ENCODE measurements around the gene SND1. TPM values are rescaled to one million over a fixed set of nuclear protein-coding genes. Genes with fewer than 3 reads are reported as not detected.

SND1 gene
- polyA plus RNA-seq, 3 donors = 138 to 152 (median 150) TPM

- DNase-seq (ENCODE audit: extremely low read depth in 1 of 11, low read depth in 9 of 11, low spot score in 4 of 11) = no peak
Observed at GRCh38 chr7:127751490-127752448, 99.8 kb downstream of the SND1 start.

- DNase-seq (ENCODE audit: extremely low read depth in 1 of 11, low read depth in 9 of 11, low spot score in 4 of 11) = no peak
Observed at GRCh38 chr7:127752829-127753228, 100.8 kb downstream of the SND1 start.

- no peak for DNase-seq (ENCODE audit: extremely low read depth in 1 of 11, low read depth in 9 of 11, low spot score in 4 of 11)
Observed at GRCh38 chr7:127754457-127754856, 102.5 kb downstream of the SND1 start.

- no peak for DNase-seq (ENCODE audit: extremely low read depth in 1 of 11, low read depth in 9 of 11, low spot score in 4 of 11)
Observed at GRCh38 chr7:127755521-127755920, 103.5 kb downstream of the SND1 start.

- DNase-seq (ENCODE audit: extremely low read depth in 1 of 11, low read depth in 9 of 11, low spot score in 4 of 11) = no peak
Observed at GRCh38 chr7:127755965-127756364, 104.0 kb downstream of the SND1 start.

GRCh38 chr7:127758105-127758504 lies 106.1 kb downstream of the SND1 start:
- no peak for DNase-seq (ENCODE audit: extremely low read depth in 1 of 11, low read depth in 9 of 11, low spot score in 4 of 11)

- DNase-seq (ENCODE audit: extremely low read depth in 1 of 11, low read depth in 9 of 11, low spot score in 4 of 11) = no peak
Observed at GRCh38 chr7:127758845-127759244, 106.9 kb downstream of the SND1 start.

GRCh38 chr7:127759945-127760421 lies 108.0 kb downstream of the SND1 start:
- no peak for DNase-seq (ENCODE audit: extremely low read depth in 1 of 11, low read depth in 9 of 11, low spot score in 4 of 11)

GRCh38 chr7:127760436-127761031 lies 108.5 kb downstream of the SND1 start:
- DNase-seq (ENCODE audit: extremely low read depth in 1 of 11, low read depth in 9 of 11, low spot score in 4 of 11) = no peak

- DNase-seq (ENCODE audit: extremely low read depth in 1 of 11, low read depth in 9 of 11, low spot score in 4 of 11) = no peak
Observed at GRCh38 chr7:127761196-127761595, 109.2 kb downstream of the SND1 start.

- DNase-seq (ENCODE audit: extremely low read depth in 1 of 11, low read depth in 9 of 11, low spot score in 4 of 11) = no peak
Observed at GRCh38 chr7:127764681-127765080, 112.7 kb downstream of the SND1 start.

GRCh38 chr7:127765150-127765549 lies 113.2 kb downstream of the SND1 start:
- no peak for DNase-seq (ENCODE audit: extremely low read depth in 1 of 11, low read depth in 9 of 11, low spot score in 4 of 11)

- DNase-seq (ENCODE audit: extremely low read depth in 1 of 11, low read depth in 9 of 11, low spot score in 4 of 11) = no peak
Observed at GRCh38 chr7:127766831-127767459, 115.0 kb downstream of the SND1 start.

- DNase-seq (ENCODE audit: extremely low read depth in 1 of 11, low read depth in 9 of 11, low spot score in 4 of 11) = no peak
Observed at GRCh38 chr7:127768241-127768640, 116.2 kb downstream of the SND1 start.

- DNase-seq (ENCODE audit: extremely low read depth in 1 of 11, low read depth in 9 of 11, low spot score in 4 of 11) = no peak
Observed at GRCh38 chr7:127769137-127769536, 117.1 kb downstream of the SND1 start.

- DNase-seq (ENCODE audit: extremely low read depth in 1 of 11, low read depth in 9 of 11, low spot score in 4 of 11) = no peak
Observed at GRCh38 chr7:127769696-127770400, 117.9 kb downstream of the SND1 start.

- no peak for DNase-seq (ENCODE audit: extremely low read depth in 1 of 11, low read depth in 9 of 11, low spot score in 4 of 11)
Observed at GRCh38 chr7:127770885-127771284, 118.9 kb downstream of the SND1 start.

- no peak for DNase-seq (ENCODE audit: extremely low read depth in 1 of 11, low read depth in 9 of 11, low spot score in 4 of 11)
Observed at GRCh38 chr7:127771707-127772106, 119.7 kb downstream of the SND1 start.

- DNase-seq (ENCODE audit: extremely low read depth in 1 of 11, low read depth in 9 of 11, low spot score in 4 of 11) = peak in 2 of 11 donors; percentile 12 to 14
Observed at GRCh38 chr7:127776776-127777386, 124.9 kb downstream of the SND1 start.
